Measurements from ENCODE around the gene IGF1R.

GRCh38 chr15:98654790-98655360 is 6.5 kb downstream of the IGF1R start:
- no peak for TF ChIP-seq CTCF (IDR thresholded peaks at IDR 0.05)
- no peak for TF ChIP-seq POLR2AphosphoS5 (IDR thresholded peaks at IDR 0.05)
